IPS-15b (cell line): Measurements from ENCODE around the gene AP3D1.
"Not testable (repeated sequence)": the region's sequence is repeated elsewhere in the genome, so short reads cannot be mapped to it uniquely, and the experiment has no call there.

Experiments used
- H3K27me3 ChIP-seq: one replicate; pipeline ENCODE4 v1.6.1; 2013; ENCODE audit warnings: low read length; ENCODE audit not compliant: control insufficient read depth, insufficient read depth
- H3K36me3 ChIP-seq: one replicate; pipeline ENCODE4 v1.6.1; 2013; ENCODE audit warnings: low read length; ENCODE audit not compliant: control insufficient read depth, insufficient read depth
- H3K4me1 ChIP-seq: one replicate; pipeline ENCODE4 v1.6.1; 2013; ENCODE audit warnings: mild to moderate bottlenecking, low read length; ENCODE audit not compliant: control insufficient read depth, insufficient read depth
- H3K4me3 ChIP-seq: one replicate; pipeline ENCODE4 v1.5.1; 2013; ENCODE audit warnings: low read depth, low read length
- H3K9ac ChIP-seq: one replicate; pipeline ENCODE4 v1.6.1; 2013; ENCODE audit warnings: low read depth, mild to moderate bottlenecking, low read length
- H3K9me3 ChIP-seq: one replicate; pipeline ENCODE4 v1.6.1; 2013; ENCODE audit warnings: mild to moderate bottlenecking, low read length; ENCODE audit not compliant: control insufficient read depth, insufficient read depth

The AP3D1 gene

GRCh38 chr19:2151339-2152229 is at the start of gene AP3D1:
TSS of gene AP3D1 (minus strand) at chr19:2151566. CDS start at chr19:2151334, 232 bp downstream.
- Histone ChIP-seq H3K36me3 (peaks cover 6% of the 10 kb centered on the region), H3K4me3 (peak within 1 kb of the TSS; percentile 88), H3K9me3 (no peaks in the 10 kb centered on the region), H3K27me3 (no peaks in the 10 kb centered on the region), H3K4me1 (peaks cover 13% of the 10 kb centered on the region), H3K9ac (peak within 1 kb of the TSS; percentile 93)

GRCh38 chr19:2200624-2201294 is 49.4 kb upstream of the AP3D1 start:
- peaks cover 31% of the 10 kb centered on the region for H3K36me3 ChIP-seq
- H3K9me3 ChIP-seq, H3K4me1 ChIP-seq, H3K4me3 ChIP-seq, H3K27me3 ChIP-seq, H3K9ac ChIP-seq: not testable (repeated sequence)

GRCh38 chr19:2199861-2200623 is 48.7 kb upstream of the AP3D1 start:
- Histone ChIP-seq H3K9ac (no peak overlapping the region), H3K4me1 (no peaks in the 10 kb centered on the region), H3K4me3 (no peak overlapping the region), H3K36me3 (peaks cover 34% of the 10 kb centered on the region), H3K27me3 (no peaks in the 10 kb centered on the region), H3K9me3 (no peaks in the 10 kb centered on the region)

GRCh38 chr19:2199215-2199614 is 47.8 kb upstream of the AP3D1 start:
- no peaks in the 10 kb centered on the region for H3K27me3 ChIP-seq
- H3K36me3 ChIP-seq = peaks cover 33% of the 10 kb centered on the region
- H3K9me3 ChIP-seq = no peaks in the 10 kb centered on the region
- H3K9ac ChIP-seq = no peak overlapping the region
- H3K4me3 ChIP-seq = no peak overlapping the region
- no peaks in the 10 kb centered on the region for H3K4me1 ChIP-seq

- H3K27me3 ChIP-seq = no peaks in the 10 kb centered on the region
- H3K36me3 ChIP-seq = peaks cover 33% of the 10 kb centered on the region
- H3K4me3 ChIP-seq = no peak overlapping the region
- H3K9ac ChIP-seq = no peak overlapping the region
- H3K9me3 ChIP-seq = no peaks in the 10 kb centered on the region
- no peaks in the 10 kb centered on the region for H3K4me1 ChIP-seq
These were observed 47.0 kb upstream of the AP3D1 start for GRCh38 chr19:2198317-2198716.

GRCh38 chr19:2197270-2197669 is 45.9 kb upstream of the AP3D1 start:
- Histone ChIP-seq H3K4me1 (no peaks in the 10 kb centered on the region), H3K4me3 (no peak overlapping the region), H3K27me3 (no peaks in the 10 kb centered on the region), H3K9ac (no peak overlapping the region), H3K36me3 (peaks cover 34% of the 10 kb centered on the region), H3K9me3 (no peaks in the 10 kb centered on the region)

- Histone ChIP-seq H3K9ac (no peak overlapping the region), H3K36me3 (peaks cover 42% of the 10 kb centered on the region), H3K27me3 (no peaks in the 10 kb centered on the region), H3K4me3 (no peak overlapping the region), H3K9me3 (no peaks in the 10 kb centered on the region), H3K4me1 (no peaks in the 10 kb centered on the region)
These were observed 44.5 kb upstream of the AP3D1 start for GRCh38 chr19:2195914-2196313.

- Histone ChIP-seq H3K4me1 (no peaks in the 10 kb centered on the region), H3K4me3 (no peak overlapping the region), H3K36me3 (peaks cover 43% of the 10 kb centered on the region), H3K9ac (no peak overlapping the region), H3K27me3 (no peaks in the 10 kb centered on the region), H3K9me3 (no peaks in the 10 kb centered on the region)
These were observed 44.0 kb upstream of the AP3D1 start for GRCh38 chr19:2195361-2195760.

- no peaks in the 10 kb centered on the region for H3K4me1 ChIP-seq
- no peaks in the 10 kb centered on the region for H3K9me3 ChIP-seq
- no peaks in the 10 kb centered on the region for H3K27me3 ChIP-seq
- peaks cover 46% of the 10 kb centered on the region for H3K36me3 ChIP-seq
- H3K4me3 ChIP-seq = no peak overlapping the region
- H3K9ac ChIP-seq = no peak overlapping the region
These were observed 43.2 kb upstream of the AP3D1 start for GRCh38 chr19:2194513-2195078.

- Histone ChIP-seq H3K9ac (no peak overlapping the region), H3K9me3 (no peaks in the 10 kb centered on the region), H3K36me3 (peaks cover 54% of the 10 kb centered on the region), H3K27me3 (no peaks in the 10 kb centered on the region), H3K4me3 (no peak overlapping the region), H3K4me1 (no peaks in the 10 kb centered on the region)
These were observed 42.4 kb upstream of the AP3D1 start for GRCh38 chr19:2193807-2194206.

GRCh38 chr19:2192862-2193261 is 41.5 kb upstream of the AP3D1 start:
- peaks cover 60% of the 10 kb centered on the region for H3K36me3 ChIP-seq
- no peak overlapping the region for H3K4me3 ChIP-seq

More at GRCh38 chr19:2192862-2193261, 41.5 kb upstream of the AP3D1 start:
- Histone ChIP-seq H3K9ac (no peak overlapping the region), H3K27me3 (no peaks in the 10 kb centered on the region), H3K9me3 (no peaks in the 10 kb centered on the region), H3K4me1 (no peaks in the 10 kb centered on the region)
